Lung (tissue), 12 donors: ENCODE results near the gene GNB5. TPM values are rescaled to one million over a fixed set of nuclear protein-coding genes. Genes with fewer than 3 reads are reported as not detected.
"Not testable (repeated sequence)": the region's sequence is repeated elsewhere in the genome, so short reads cannot be mapped to it uniquely, and the experiment has no call there.

Experiments
- ATAC-seq: fragments of 200-7000 bp; cut with Tn5 transposase; one replicate; pipeline ENCODE4 v1.9.1; 2020; ENCODE audit warnings: moderate number of reproducible peaks; ENCODE audit not compliant: insufficient read depth, low FRiP score
- DNase-seq, 3 donors: peaks; one replicate each; pipeline ENCODE4 v3.0.0-alpha.2; 2013 to 2017
- H3K27ac ChIP-seq, 2 donors: one replicate each; pipeline ENCODE4 v1.5.1; 2013; ENCODE audit warnings: mild to moderate bottlenecking in 2 of 2, moderate library complexity in 2 of 2, control low read depth in 1 of 2, inconsistent platforms in 1 of 2, low read depth in 1 of 2, low read length in 1 of 2
- H3K27me3 ChIP-seq, 3 donors: one replicate each; pipeline ENCODE4 v1.5.1; 2013; ENCODE audit warnings: low read length in 2 of 3; ENCODE audit not compliant: control insufficient read depth in 3 of 3, insufficient read depth in 3 of 3
- H3K36me3 ChIP-seq, 4 donors: one replicate each; pipeline ENCODE4 v1.5.1; 2013; ENCODE audit warnings: low read length in 4 of 4, mild to moderate bottlenecking in 1 of 4, moderate library complexity in 1 of 4; ENCODE audit not compliant: control insufficient read depth in 4 of 4, insufficient read depth in 4 of 4
- H3K4me1 ChIP-seq, 5 donors: one replicate each; pipeline ENCODE4 v1.5.1; 2013; ENCODE audit warnings: low read length in 5 of 5, mild to moderate bottlenecking in 2 of 5, moderate library complexity in 1 of 5; ENCODE audit not compliant: control insufficient read depth in 5 of 5, insufficient read depth in 5 of 5
- H3K4me3 ChIP-seq: one replicate; pipeline ENCODE4 v1.5.1; 2013; ENCODE audit warnings: mild to moderate bottlenecking, control low read depth, moderate library complexity
- H3K9ac ChIP-seq, 2 donors: one replicate each; pipeline ENCODE4 v1.5.1; 2013; ENCODE audit warnings: low read length in 2 of 2, control low read depth in 1 of 2; ENCODE audit not compliant: insufficient read depth in 1 of 2
- H3K9me3 ChIP-seq, 4 donors: one replicate each; pipeline ENCODE4 v1.5.1; 2013; ENCODE audit warnings: low read length in 3 of 4, mild to moderate bottlenecking in 1 of 4, moderate library complexity in 1 of 4; ENCODE audit not compliant: control insufficient read depth in 4 of 4, insufficient read depth in 3 of 4
- WGBS, 2 donors: extraction: QIAGEN DNeasy Blood & Tissue Kit; methylation state at CpG; one replicate each; pipeline ENCODE4 v1.1.7; 2013; 5-methylcytosine and 5-hydroxymethylcytosine counted together
- polyA plus RNA-seq, 2 donors: library from polyadenylated mRNA; stranded (reverse); fragments of 200-250 nt; gene quantifications; one replicate each; pipeline ENCODE4 v1.2.1, GENCODE V29; 2013
- total RNA-seq, 2 donors: library from RNA; depleted of rRNA in 1 of 2; stranded (reverse); fragments of >200 nt in 1 of 2; gene quantifications; one replicate each; pipeline ENCODE4 v1.2.1, GENCODE V29; 2014 to 2021
- TF ChIP-seq, protein P1 (sequence below): IDR thresholded peaks from 2 replicates; pipeline ENCODE4 v1.5.1; 2012; ENCODE audit warnings: mild to moderate bottlenecking; ENCODE audit errors: control extremely low read depth, extremely low read depth
- donor health status: control.
- donor health status: control.
- donor health status: Bipolar disorder and iron deficiency.
- donor health status: healthy.
- donor health status: DM: yes; HTN: yes; CAD: no.

The GNB5 gene
- total and polyA plus RNA-seq, 4 donors, result 8.0 to 21.5 (median 11.2) TPM

- Histone ChIP-seq H3K27me3 (no peaks in the 10 kb centered on the region), H3K9me3 (peaks cover 0 to 6% (median 3%) of the 10 kb centered on the region in 4 donors), H3K27ac (no peak overlapping the region), H3K9ac (no peak overlapping the region), H3K4me3 (no peak overlapping the region), H3K4me1 (no peaks in the 10 kb centered on the region), H3K36me3 (no peaks in the 10 kb centered on the region)
- TF ChIP-seq, protein P1, sequence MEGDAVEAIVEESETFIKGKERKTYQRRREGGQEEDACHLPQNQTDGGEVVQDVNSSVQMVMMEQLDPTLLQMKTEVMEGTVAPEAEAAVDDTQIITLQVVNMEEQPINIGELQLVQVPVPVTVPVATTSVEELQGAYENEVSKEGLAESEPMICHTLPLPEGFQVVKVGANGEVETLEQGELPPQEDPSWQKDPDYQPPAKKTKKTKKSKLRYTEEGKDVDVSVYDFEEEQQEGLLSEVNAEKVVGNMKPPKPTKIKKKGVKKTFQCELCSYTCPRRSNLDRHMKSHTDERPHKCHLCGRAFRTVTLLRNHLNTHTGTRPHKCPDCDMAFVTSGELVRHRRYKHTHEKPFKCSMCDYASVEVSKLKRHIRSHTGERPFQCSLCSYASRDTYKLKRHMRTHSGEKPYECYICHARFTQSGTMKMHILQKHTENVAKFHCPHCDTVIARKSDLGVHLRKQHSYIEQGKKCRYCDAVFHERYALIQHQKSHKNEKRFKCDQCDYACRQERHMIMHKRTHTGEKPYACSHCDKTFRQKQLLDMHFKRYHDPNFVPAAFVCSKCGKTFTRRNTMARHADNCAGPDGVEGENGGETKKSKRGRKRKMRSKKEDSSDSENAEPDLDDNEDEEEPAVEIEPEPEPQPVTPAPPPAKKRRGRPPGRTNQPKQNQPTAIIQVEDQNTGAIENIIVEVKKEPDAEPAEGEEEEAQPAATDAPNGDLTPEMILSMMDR, result no peak
- ATAC-seq (no peak), DNase-seq (no peak)
- WGBS, 2 donors, result 75 to 81% methylated on average over 4 of the region's 4 CpGs
Measured at GRCh38 chr15:52083603-52084002, 107.6 kb downstream of the GNB5 start.

- not testable (repeated sequence) for H3K27me3 ChIP-seq, H3K36me3 ChIP-seq, H3K4me3 ChIP-seq, H3K27ac ChIP-seq, DNase-seq, H3K4me1 ChIP-seq, H3K9me3 ChIP-seq, H3K9ac ChIP-seq, ATAC-seq
- WGBS, 2 donors, result 75 to 78% methylated on average over 1 of the region's 1 CpG
Measured at GRCh38 chr15:52083037-52083359, 108.2 kb downstream of the GNB5 start.

DNA sequence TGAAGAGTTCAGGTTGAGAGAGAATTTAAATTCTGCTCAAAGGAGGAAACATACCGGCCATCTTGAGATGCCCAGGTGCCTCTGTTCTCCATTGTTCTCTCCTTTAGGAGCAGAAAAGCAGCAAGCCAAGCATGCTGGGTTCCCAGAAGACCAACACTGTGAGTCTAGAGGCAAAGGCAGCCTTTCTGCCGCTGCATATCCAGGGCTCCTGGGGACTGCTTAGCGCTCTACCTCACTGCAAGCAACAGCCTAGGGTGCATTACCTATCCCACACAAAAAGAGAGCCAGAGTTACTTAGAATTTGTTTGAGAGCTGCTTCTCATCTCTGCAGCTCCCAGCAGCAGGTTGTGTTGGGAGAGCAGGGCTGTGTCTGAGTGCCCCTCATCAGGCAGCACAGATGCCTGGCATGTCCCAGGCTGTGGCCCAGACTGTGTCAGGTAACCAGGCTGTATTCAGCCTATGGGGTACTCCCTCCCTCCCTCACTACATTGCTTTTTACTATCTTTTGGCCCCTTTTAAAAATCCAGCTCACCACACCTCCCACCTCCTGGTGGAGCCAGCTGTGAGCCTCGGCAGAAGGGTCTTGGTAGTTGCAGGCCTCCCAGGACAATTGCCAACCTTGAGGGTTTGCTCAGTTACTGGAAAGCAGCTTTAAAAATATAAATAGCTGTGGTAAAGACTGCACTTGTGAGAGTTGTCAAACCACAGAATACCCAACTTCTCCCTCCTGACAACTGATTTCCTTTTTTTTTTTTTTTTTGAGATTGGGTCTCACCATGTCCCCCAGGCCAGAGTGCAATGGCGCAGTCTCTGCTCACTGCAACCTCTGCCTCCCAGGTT lies 108.8 kb downstream of the GNB5 start:
- peaks cover 0 to 6% (median 3%) of the 10 kb centered on the region in 4 donors for H3K9me3 ChIP-seq
- no peak overlapping the region for H3K27ac ChIP-seq
- H3K27me3 ChIP-seq, result no peaks in the 10 kb centered on the region
- DNase-seq, result no peak
- ATAC-seq, result no peak
- WGBS, 2 donors, result 66 to 77% methylated on average over 5 of the region's 5 CpGs
- no peak overlapping the region for H3K9ac ChIP-seq
- no peak overlapping the region for H3K4me3 ChIP-seq
- no peaks in the 10 kb centered on the region for H3K36me3 ChIP-seq
- TF ChIP-seq, protein P1, result no peak
- no peaks in the 10 kb centered on the region for H3K4me1 ChIP-seq

DNA sequence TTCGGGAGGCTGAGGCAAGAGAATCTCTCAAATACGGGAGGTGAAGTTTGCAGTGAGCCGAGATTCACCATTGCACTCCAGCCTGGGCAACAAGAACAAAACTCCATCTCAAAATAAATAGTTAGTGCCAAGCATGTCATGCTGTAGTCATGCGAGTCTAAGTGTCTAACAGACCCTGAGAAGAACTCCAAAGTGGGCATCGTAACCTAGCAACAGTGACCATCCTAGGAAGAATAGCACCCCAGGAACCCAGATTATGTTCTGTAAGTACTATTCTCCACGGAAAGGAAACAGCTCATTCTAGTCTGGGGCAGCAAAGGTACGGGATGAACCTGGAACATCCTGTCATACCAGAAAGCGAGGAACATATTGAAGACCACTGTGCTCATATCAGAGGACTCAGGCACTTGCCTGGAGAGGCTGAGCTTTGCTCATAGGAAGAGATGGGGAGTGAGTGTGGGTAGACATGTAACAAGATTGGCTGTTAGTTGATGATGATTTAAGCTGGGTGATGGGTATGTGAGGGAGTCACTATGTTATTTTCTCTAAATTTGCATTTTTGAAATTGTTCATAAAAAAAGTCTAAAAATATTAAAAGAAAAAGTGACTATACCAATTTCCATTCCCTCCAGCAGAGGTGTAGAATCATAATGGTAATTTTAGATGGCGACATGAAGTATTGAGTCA lies 110.3 kb downstream of the GNB5 start:
- DNase-seq, result no peak
- H3K36me3 ChIP-seq, result no peaks in the 10 kb centered on the region
- H3K27ac ChIP-seq, result no peak overlapping the region
- no peak for ATAC-seq
- H3K9ac ChIP-seq, result no peak overlapping the region
- TF ChIP-seq, protein P1, result no peak
- WGBS, 2 donors, result 91 to 92% methylated on average over 9 of the region's 9 CpGs
- H3K4me3 ChIP-seq, result no peak overlapping the region
- no peaks in the 10 kb centered on the region for H3K9me3 ChIP-seq
- H3K4me1 ChIP-seq, result no peaks in the 10 kb centered on the region
- H3K27me3 ChIP-seq, result no peaks in the 10 kb centered on the region
